H1 (cell line): Measurements from ENCODE around the gene GALNTL6. TPM values are rescaled to one million over a fixed set of nuclear protein-coding genes. Genes with fewer than 3 reads are reported as not detected.

Experiments
- CHD7 ChIP-seq: fragments of 300-600 bp; sonication (generic); IDR thresholded peaks from 2 replicates; pipeline ENCODE4 v1.7.1; 2012; ENCODE audit warnings: low read length, moderate library complexity, mild to moderate bottlenecking, inconsistent platforms; ENCODE audit not compliant: insufficient replicate concordance
- GTF2F1 ChIP-seq: IDR thresholded peaks from 2 replicates; pipeline ENCODE4 v1.6.1; 2012; ENCODE audit warnings: low read depth, low read length, improper control_type of control experiment, borderline replicate concordance
- polyA plus RNA-seq, 7 experiments: library from polyadenylated mRNA; depleted of rRNA in 3 of 7; stranded (reverse) in 5 of 7; unstranded in 2 of 7; fragments of >200 nt in 5 of 7; fragments of 200-250 nt in 2 of 7; gene quantifications; 1 replicate in 5 of 7; 2 replicates in 1 of 7; 4 replicates in 1 of 7; pipeline versions ENCODE4 v1.2.1 to v1.2.3, GENCODE V29; 2011 to 2013; ENCODE audit warnings: missing spikeins in 2 of 7, mixed read lengths in 2 of 7
- total RNA-seq: library from RNA; stranded (reverse); fragmentation: NEBNext Ultra II Directional; extraction: Animal tissue kit (Norgen Biotek cat#: 25700); gene quantifications from 2 replicates; pipeline ENCODE4 v1.2.1, GENCODE V29; 2021
- TF ChIP-seq, protein P1 (sequence below): IDR thresholded peaks from 2 replicates; pipeline ENCODE4 v1.6.1; 2011; ENCODE audit warnings: low read depth, mild to moderate bottlenecking, low read length; ENCODE audit not compliant: insufficient read depth

Gene GALNTL6
- total and polyA plus RNA-seq, 2 of the 8 experiments (the other 6 are each of a cell fraction or from before 2014, with no cell fraction given): 0.03 to 0.32 TPM

- TF ChIP-seq CHD7: no peak
- TF ChIP-seq GTF2F1: no peak
- TF ChIP-seq, protein P1, sequence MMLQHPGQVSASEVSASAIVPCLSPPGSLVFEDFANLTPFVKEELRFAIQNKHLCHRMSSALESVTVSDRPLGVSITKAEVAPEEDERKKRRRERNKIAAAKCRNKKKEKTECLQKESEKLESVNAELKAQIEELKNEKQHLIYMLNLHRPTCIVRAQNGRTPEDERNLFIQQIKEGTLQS: no peak
These were observed 1165.6 kb downstream of the GALNTL6 start (continued) for GRCh38 chr4:172978848-172979247.
